ENCODE data around the gene HOXD1.

Gene HOXD1

DNA sequence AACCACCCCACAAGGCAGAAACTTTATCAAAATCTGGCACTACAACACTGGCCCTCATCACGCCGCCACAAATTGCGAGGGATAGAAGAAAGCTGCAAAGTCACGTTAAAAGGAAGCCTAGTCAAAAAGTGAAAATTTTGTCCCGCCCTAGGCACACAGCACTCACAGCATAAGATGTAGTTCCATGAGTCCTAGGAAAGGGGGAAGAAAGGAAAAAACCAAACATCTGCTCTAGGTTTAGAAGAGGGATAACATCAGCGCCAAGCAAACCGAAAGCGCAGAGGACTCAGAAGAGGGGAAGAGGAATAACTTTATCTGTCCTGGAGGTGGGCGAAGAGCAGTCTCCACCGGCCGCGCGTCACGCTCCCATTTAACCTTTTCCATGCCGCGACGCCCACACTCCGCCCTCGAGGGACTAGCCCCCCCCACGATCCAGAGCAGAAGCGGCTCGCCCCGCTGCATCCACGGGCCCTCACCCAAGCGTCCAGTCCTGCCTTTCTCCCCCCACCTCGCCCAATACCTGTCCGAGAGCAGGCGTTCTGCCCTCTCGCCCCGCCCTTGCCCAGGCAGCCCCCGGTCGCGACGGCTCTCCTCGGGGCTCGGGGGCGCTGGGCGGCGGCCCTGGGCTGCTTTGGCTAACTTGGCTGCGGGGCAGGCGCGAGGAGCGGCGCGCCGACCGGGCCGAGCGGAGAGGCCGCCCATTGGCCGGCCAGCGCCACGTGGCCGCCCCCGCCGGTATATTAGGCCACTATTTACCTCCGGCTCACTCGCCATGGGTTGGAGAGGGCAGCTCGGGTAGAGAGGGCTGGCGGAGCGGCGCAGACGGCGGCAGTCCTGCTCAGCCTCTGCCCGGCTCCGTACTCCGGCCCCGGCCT lies at the start of gene HOXD1:
HOXD1 (plus strand) TSS at position 770 of the 875 bp plus-strand sequence. CDS start 134 bp downstream, outside the sequence.
- DNase-seq: peak; percentile 68

DNA sequence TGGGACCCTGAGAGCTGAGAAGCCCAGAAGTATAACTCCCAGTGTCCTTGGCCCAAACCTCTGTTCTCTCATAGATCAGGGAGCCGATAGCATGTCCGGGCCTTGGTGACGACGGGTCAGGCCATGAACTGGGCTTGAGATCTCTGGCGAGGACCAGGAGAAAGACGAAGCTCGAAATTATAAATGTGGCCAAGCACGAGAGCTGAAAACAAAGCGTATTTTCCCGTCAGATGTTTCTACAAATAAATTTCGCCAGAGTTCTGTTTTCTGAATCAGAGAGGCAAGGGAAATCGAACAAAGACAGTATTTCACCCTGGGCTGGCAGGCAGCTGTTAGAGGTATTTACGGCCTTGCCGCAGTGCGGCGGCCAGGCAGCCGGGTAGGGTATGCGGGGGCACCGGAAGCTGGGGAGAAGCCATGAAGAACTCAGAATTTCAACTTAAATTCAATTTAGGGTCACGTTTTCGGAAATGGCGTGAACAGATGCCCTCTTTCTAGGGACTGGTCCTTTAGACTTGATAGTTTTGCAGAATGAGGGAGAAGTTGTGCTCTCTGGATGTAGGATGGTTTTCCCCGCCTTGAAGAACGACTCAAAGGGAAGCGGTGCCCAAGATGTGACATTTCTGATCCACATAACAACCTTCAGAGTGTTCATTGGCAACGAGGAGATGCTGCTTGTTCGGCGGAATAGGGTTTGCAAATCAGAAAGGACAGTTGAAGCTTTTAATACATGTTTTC lies 49.4 kb upstream of the HOXD1 start:
- DNase-seq: no peak

DNA sequence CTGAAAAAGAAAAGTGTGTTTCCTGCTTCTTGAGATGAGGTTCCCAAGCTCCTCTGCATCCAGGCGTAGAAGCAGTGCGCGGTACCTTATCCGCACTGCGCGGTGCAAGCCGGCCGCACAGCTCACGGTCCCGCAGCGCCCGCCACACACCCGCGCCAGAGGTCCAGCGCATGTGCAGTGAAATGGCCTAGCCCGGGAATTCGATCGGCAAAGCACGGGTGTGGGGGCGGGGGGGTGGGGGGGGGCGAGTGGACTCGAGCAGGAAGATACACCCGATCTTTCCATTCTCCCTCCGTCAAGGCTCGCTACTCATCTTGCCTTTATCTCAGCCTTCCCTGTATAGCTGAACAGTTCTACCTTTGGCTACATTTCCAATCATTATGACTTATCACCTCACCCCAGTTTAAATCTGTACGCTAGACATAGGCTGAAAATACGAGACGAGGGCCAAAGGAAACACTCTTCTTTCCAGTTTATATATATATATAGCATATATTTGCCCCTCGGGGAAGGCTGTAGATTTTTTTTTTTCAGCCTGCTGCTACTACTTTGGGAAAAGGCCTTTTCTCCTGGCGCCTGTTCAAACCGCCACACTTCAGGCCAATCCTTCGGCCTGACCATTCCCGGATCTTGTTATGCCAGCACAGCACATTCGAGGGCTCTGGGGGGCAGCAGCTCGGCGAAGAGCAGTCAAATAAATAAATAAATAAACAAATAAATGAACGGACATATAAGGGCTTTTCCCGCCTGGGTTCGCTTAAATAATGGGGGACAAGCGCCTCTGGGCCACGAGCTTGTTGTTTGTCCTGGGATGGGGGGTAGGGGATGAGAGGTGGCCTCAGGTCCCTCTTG lies 48.6 kb upstream of the HOXD1 start:
- no peak for DNase-seq

DNA sequence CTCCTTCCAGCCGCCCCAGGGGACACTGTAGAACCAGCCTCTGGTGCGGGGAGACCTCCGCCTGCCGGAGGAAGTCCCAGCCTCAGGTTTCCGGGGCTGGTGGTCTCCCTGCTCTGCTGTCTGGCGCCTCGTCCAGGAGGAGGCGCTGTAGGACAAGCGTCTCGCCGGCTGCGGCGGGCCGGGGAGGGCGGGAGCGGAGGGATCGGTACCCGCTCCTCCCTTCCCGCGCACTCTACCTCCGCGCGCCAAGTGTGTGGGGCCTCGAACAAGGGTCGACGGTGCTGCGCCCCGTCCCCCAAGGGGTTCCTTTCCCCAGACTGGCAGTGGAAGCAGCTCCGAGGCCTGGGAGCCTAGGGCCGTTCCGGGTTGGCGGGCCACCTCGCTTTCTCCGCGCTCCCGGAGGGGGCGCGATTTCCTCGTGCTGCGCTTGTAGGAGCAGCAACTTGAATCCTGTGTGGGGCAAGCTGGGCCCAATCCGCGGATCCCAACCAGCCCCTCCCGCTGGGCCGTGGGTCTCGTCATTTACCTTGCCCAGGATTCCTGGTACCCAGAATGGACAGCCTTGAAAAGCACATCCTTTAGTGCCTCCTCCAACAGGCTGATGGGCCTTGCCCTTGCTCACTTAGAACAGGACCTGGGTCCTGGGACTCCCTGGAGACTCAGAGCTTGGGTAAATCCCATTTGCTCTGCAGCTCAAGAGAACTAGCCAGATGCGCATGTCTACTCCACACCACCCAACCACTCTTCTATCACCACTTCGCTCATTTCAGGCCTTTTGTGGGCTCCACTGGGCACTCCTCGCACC lies 47.8 kb upstream of the HOXD1 start:
- DNase-seq: peak; percentile 76

DNA sequence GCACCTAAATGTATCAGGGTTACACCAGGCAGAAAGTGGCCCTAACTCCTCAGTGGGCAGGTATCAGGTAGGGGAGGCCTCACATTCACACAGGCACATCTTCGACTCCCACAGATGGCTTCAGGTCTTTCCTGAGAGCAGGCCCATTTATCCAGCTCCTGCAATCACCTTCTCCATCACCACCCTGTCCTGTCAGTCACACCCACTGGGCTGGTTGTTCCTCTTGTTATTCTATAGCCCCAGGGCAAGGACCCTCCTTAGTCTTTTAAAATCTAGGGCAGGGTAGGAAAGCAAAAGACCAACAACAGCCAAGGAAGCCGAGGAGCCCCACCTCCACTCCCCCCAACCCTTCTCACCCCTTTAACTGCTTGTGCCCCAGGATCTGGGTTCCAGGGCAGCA lies 46.2 kb upstream of the HOXD1 start:
- no peak for DNase-seq

DNA sequence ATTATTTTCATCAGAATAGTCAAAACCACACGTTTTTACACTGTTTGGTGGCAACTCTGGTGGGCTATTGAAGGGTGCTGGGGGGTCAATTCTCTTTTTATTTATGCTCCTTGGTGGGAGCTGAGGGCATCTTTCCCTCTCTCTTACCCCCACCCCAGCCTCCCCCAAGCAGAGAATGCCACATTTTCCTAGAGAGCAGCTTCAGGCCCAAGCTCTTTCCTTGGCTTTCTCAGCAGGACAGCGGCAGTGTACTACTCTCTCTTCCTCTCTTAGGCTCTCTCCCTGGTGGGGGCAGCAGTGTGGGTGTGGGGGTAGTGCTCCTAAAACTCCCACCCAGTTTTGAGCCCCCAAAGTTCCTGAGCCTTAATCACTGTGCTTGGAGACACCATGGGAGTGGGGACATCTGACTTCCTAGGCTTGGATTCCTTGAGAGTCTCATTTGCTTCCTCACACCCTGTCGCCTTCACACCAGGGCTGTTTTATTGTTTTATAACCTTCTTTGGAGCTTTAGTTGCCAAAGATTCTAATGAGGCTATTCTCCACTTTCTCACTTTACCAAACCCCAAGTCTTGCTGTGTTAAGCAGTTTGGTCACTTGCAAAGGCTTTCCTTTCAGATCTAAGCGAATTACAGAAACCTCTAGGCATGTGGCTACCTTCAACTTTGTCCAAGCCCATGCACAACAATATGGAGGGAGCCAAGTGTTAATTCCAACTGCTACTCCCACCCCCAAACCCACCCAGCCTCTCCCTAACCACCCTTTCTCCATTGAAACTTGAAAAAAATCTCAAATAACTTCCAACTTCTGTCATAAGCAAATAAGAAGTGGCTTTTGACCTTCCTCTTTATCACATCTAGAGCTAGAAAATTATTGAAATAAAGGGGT lies 43.1 kb upstream of the HOXD1 start:
- no peak for DNase-seq

DNA sequence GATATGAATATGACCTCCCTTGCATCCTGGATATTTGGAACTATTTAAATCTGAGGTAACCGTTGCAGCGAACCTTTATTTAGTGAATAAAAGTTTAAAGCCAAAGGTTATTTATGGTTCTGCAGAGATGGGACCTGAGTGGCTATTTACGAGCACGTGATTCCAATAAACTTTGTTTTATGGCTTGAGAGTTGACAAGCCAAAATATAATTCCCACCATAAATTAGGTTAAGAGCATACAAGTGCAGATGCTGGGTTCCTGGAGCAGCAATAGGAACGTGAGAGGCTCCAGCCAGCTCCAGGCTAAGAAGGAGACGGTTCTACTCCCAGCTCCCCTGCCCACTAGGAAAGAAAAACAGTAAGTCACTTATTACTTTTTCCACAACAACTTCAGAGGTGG lies 42.4 kb upstream of the HOXD1 start:
- DNase-seq: no peak

DNA sequence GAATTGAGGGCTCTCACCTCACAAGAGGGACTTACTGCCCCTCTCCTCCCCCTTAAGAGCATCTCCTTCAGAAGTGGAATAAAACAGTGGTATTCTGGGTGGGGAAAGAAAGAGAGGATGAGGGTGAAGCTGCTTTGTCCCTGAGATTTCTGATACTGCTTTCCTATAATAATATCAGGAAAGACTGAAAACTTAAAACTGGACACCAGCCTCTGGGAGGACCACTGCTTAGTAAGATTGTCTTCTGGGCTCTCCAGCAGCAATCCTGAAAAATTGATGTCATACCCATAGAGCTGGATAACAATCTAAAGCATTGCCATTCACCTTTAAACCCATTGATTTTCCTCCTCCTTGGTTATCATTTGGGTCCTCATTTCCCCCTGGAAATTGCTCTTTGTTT lies 41.8 kb upstream of the HOXD1 start:
- no peak for DNase-seq

DNA sequence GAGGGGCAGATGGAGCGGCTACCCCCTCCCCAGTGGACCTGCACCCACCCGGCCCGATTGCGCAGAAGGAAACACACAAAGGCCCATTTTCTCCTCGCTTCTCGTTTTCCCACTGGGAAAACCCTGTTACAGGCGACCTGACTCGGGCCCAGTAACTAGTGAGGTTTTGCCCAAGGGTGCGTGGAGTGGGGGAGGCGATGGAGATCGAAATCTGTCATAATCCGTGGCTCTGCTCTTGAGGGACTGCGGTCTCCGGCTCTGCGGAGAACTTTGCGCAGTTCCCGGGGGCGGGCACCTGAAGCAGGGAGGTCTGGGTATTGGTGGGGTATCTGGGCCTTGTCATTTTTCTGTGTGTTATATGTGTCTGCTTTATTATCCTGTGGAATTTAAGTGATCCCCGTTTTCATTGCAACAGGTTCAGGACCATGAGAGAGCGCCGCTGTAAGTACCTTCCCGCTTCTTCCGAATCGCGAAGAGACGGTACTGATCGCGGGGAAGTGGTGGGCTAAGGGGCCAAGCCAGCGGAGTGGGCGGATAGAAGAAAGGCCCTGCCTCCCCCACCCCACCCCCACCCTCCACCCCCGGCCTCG lies 41.2 kb upstream of the HOXD1 start:
- no peak for DNase-seq

DNA sequence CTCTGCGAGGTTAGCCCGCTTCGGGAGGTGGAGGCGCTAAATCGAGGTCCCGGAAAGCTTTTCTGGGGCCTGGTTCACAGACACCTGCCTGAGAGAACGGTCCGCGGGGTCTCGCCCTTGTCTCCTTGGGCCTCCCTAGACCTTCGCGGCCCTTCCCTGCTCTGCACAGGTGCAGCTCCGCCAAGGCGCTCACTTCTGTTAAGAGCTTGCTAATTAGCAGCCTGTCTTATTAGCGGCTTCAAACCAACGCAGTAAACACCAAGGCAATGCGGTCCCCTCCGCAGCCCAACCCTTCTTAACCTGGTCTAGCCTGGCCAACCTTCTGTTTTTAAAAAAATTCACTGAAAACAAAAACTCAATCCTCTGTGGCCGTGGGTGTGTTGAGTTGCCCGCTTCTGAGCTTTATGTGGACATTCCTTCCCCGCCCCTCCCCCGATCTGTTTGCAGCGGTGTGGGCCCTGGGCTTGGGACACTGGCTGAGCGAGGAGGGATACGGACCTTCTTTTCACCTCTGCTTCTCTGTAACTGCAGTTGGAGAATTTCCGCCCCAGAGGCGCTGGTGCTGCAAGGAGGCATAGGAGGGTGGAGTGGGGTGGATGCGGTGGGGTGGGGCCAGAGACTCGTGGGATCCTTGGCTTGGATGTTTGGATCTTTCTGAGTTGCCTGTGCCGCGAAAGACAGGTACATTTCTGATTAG lies 40.5 kb upstream of the HOXD1 start:
- no peak for DNase-seq

DNA sequence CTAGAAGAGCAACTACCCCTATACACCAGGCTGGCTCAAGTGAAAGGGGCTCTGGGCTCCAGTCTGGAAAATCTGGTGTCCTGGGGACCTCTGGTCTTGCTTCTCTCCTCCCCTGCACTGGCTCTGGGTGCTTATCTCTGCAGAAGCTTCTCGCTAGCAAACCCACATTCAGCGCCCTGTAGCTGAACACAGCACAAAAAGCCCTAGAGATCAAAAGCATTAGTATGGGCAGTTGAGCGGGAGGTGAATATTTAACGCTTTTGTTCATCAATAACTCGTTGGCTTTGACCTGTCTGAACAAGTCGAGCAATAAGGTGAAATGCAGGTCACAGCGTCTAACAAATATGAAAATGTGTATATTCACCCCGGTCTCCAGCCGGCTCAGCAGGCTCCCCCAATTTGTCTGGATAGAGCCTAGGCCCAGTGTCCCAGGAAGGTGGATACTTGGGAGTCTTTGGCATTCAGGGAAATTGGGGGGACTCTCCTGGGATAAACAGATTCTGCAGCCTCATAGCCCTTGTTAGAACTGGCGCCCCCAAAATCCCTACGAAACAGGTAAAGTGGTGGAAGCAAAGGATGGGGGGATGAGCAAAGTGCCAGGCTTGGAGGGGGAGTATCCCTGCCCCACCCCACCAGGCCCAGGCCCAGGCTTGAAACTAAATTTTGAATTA lies 39.6 kb upstream of the HOXD1 start:
- no peak for DNase-seq

DNA sequence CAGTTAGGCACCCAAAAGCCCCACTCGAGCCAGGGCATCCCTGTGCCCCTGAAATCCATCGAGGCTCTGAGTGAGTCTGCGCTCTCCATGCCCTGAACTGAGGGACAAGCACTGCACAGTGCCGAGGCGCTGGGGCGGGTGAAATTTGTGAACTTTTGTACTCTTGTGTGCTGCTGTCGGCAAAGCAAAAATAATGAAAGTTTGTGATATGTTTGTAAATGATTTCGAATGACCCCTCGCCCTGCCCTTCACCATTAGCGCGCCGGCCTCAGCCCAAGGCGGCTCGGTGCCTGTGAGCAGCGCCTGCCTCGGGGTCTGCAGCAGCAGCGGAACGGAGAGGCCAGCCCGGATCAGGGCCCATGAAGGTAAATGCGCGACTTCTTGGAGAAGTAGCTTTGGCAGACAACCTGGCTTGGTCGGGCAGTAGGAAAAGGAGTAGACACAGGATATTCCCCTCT lies 39.0 kb upstream of the HOXD1 start:
- DNase-seq: no peak

DNA sequence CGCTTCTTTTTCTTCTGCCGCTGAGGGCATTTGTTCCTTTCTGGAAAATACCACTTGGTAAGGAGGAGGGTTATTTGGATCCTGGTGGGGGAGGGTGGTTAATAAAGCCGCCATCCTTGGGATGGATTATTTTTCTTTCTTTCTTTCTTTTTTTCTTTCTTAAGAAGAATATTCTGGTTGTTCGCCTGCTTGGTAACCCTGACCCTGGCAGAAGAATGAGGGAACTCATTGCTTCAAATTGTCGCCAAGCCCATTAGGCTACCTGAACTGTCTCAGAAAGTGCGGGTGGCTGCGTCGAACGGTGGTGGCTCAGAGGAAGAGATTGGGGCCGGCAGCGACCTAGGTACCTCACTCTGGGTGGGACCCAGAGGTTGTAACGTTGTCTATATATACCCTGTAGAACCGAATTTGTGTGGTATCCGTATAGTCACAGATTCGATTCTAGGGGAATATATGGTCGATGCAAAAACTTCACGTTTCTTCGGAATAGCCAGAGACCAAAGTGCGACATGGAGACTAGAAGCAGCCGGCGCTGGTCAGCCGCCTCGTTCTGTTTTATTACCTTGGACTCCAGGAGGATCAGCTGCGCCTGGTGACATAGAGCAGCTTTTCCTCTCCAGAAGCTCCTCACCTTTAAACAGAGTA lies 38.4 kb upstream of the HOXD1 start:
- no peak for DNase-seq

DNA sequence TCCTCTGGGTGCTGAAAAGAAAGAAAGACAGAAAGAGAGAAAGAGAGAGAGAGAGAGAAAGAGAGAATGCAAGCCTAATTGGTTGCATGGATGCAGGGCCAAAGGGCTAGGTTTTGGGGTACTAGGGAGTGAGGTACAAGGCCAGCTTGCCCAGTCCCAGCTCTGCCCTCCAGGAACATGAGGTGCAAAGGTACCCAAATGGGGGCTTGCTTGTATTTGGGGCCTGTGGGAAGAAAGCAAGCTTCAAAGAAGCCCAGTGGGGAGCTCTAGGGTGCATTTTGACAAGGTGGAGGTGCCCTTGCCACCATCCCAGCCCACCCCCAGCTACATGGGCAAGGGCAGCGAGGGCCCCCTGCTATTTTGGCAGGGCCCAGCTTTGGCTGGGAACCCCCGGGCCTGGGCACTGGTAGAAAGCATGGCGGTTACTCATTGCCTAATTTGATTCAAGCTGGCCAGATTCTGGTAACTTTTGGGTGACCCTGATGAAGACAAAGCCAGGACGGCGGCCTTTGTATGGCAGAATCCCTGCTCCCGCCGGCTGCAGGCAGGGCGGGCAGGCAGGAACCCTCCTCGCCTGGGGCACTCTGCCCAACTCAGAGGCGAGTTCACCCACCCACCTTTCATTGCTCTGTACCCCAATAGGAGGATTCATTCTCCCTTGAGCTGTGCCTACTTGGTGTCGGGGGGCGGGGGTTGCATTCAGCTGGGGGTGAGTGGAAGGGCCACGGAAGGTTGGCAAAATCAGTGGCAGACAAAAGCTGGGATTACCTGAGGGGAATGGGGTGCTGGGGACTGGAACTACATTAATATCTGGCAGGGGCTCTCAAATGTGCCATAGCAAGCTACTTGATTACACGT lies 37.7 kb upstream of the HOXD1 start:
- DNase-seq: no peak

DNA sequence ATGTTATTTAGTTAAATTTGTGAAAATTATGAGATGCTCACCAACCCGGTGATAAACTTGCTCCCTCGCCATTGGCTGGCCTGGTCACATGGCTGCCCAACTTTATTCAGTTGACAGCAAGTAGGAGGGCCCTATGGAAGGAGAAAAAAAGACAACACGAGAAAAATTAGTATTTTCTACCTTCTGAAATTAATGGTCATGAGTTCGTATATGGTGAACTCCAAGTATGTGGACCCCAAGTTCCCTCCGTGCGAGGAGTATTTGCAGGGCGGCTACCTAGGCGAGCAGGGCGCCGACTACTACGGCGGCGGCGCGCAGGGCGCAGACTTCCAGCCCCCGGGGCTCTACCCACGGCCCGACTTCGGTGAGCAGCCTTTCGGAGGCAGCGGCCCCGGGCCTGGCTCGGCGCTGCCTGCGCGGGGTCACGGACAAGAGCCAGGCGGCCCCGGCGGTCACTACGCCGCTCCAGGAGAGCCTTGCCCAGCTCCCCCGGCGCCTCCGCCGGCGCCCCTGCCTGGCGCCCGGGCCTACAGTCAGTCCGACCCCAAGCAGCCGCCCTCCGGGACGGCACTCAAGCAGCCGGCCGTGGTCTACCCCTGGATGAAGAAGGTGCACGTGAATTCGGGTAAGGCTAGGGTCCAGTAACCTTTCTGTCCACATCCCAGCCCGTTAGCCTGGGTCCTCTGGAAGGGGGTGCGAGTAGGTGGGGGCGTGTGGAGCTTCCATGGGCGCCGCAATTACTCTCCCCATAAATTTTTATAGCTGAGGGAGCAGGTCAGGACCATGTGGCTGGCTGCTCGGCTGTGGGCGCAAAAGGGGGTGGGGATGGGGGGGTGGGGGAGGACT lies 36.8 kb upstream of the HOXD1 start, which contains the start of gene HOXD4:
HOXD4 (plus strand) TSS at position 109 of the 846 bp plus-strand sequence; CDS start at position 193, 84 bp downstream.
- no peak for DNase-seq

DNA sequence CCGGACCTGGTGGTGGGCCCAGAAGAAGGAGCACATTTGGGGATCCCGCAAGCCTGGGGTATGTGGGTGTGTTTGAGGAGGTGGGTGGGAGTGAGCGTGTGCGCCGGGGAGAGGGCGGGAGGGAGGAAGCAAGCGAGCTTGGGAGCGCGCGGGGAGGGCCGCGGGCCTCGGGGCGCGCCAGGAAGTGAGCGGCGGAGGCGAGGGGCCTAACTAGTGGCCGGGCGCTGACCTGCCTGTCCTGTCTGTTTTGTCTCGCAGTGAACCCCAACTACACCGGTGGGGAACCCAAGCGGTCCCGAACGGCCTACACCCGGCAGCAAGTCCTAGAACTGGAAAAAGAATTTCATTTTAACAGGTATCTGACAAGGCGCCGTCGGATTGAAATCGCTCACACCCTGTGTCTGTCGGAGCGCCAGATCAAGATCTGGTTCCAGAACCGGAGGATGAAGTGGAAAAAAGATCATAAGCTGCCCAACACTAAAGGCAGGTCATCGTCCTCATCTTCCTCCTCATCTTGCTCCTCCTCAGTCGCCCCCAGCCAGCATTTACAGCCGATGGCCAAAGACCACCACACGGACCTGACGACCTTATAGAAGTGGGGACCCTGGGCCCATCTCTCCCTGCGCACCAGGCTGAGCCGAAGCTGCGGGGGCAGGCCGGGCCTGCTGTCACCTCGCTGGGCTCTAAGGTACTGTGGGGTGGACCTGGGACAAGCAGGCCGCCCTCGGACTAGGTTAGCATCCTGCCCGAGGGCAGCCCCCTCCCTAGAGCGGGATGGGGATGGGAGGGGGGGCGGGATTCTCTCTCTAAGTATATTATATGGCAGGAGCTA lies 35.9 kb upstream of the HOXD1 start:
- DNase-seq: no peak

Measured in COR-L47 (cell line).